HFFc6 (cell line): Measurements from ENCODE around the gene UBR4. TPM values are rescaled to one million over a fixed set of nuclear protein-coding genes. Genes with fewer than 3 reads are reported as not detected.

ENCODE experiments used
- DNase-seq: peaks from one replicate; pipeline ENCODE4 v3.0.0-alpha.2; 2018
- H3K27ac Mint-ChIP-seq: 2 replicates; pipeline ENCODE4 v1.8.0; 2020; ENCODE audit warnings: mild to moderate bottlenecking, mixed read lengths
- H3K27me3 Mint-ChIP-seq: 2 replicates; pipeline ENCODE4 v1.8.0; 2021; ENCODE audit warnings: mild to moderate bottlenecking, moderate library complexity, mixed read lengths; ENCODE audit not compliant: insufficient read depth
- H3K36me3 Mint-ChIP-seq: 2 replicates; pipeline ENCODE4 v1.8.0; 2021; ENCODE audit warnings: low read depth, mixed read lengths
- H3K4me1 Mint-ChIP-seq: 2 replicates; pipeline ENCODE4 v1.8.0; 2020; ENCODE audit warnings: low read depth, mixed read lengths
- H3K4me3 Mint-ChIP-seq: 2 replicates; pipeline ENCODE4 v1.8.0; 2020; ENCODE audit warnings: mild to moderate bottlenecking, moderate library complexity, mixed read lengths
- H3K9me3 Mint-ChIP-seq: 2 replicates; pipeline ENCODE4 v1.8.0; 2020; ENCODE audit warnings: mild to moderate bottlenecking, mixed read lengths
- total RNA-seq, 6 experiments: library from RNA; stranded (reverse); fragmentation: NEBNext Ultra II Directional; extraction: Animal tissue kit (Norgen Biotek cat#: 25700); gene quantifications; 2 replicates in 1 of 6; 3 replicates in 5 of 6; pipeline ENCODE4 v1.2.3, GENCODE V29; 2021
- TF ChIP-seq, protein P1 (sequence below): fragments of 200-600 bp; sonication (generic); IDR thresholded peaks from 2 replicates; pipeline ENCODE4 v1.5.0; 2021; ENCODE audit warnings: antibody characterized with exemption, mild to moderate bottlenecking

Gene UBR4
- total RNA-seq, 6 experiments from 2014 or later, result 74.2 to 116 (median 88.6) TPM

GRCh38 chr1:19206947-19207346, 3.1 kb downstream of the UBR4 start:
- Mint-ChIP-seq H3K9me3 (no peaks in the 10 kb centered on the region), H3K27me3 (no peaks in the 10 kb centered on the region), H3K4me1 (peaks cover 76% of the 10 kb centered on the region), H3K27ac (peak overlapping the region; percentile 69), H3K4me3 (peak overlapping the region; percentile 50), H3K36me3 (peaks cover 34% of the 10 kb centered on the region)
- TF ChIP-seq, protein P1, sequence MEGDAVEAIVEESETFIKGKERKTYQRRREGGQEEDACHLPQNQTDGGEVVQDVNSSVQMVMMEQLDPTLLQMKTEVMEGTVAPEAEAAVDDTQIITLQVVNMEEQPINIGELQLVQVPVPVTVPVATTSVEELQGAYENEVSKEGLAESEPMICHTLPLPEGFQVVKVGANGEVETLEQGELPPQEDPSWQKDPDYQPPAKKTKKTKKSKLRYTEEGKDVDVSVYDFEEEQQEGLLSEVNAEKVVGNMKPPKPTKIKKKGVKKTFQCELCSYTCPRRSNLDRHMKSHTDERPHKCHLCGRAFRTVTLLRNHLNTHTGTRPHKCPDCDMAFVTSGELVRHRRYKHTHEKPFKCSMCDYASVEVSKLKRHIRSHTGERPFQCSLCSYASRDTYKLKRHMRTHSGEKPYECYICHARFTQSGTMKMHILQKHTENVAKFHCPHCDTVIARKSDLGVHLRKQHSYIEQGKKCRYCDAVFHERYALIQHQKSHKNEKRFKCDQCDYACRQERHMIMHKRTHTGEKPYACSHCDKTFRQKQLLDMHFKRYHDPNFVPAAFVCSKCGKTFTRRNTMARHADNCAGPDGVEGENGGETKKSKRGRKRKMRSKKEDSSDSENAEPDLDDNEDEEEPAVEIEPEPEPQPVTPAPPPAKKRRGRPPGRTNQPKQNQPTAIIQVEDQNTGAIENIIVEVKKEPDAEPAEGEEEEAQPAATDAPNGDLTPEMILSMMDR, result no peak
- no peak for DNase-seq

GRCh38 chr1:19205845-19206244, 4.2 kb downstream of the UBR4 start:
- Mint-ChIP-seq H3K27me3 (no peaks in the 10 kb centered on the region), H3K27ac (peak overlapping the region; percentile 66), H3K4me1 (peaks cover 71% of the 10 kb centered on the region), H3K4me3 (no peak overlapping the region), H3K9me3 (no peaks in the 10 kb centered on the region), H3K36me3 (peaks cover 31% of the 10 kb centered on the region)
- TF ChIP-seq, protein P1, result no peak
- no peak for DNase-seq

DNA sequence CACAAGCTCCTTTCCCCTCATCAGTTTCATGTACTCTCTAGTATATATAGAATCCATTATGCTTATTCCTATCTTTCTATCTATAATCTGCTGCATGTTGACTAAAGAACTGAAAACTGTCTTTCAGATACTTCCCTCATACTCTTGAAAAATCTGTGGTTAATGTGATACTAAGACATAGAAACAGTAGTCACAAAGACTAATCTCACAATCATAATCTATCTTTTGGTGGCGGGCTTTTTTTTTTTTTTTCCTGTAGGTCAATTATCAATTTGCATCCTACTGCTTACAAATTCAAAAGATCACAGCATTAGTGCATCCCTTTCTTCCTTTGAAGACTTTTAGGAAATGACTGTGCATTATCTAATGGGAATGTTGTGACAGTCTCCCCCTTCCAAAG, 4.7 kb downstream of the UBR4 start:
- H3K27me3 Mint-ChIP-seq, result no peaks in the 10 kb centered on the region
- no peaks in the 10 kb centered on the region for H3K9me3 Mint-ChIP-seq
- peaks cover 69% of the 10 kb centered on the region for H3K4me1 Mint-ChIP-seq
- peak overlapping the region; percentile 66 for H3K27ac Mint-ChIP-seq
- TF ChIP-seq, protein P1, result no peak
- DNase-seq, result no peak
- H3K4me3 Mint-ChIP-seq, result no peak overlapping the region
- peaks cover 27% of the 10 kb centered on the region for H3K36me3 Mint-ChIP-seq

GRCh38 chr1:19204446-19205266, 5.4 kb downstream of the UBR4 start:
- Mint-ChIP-seq H3K27ac (peak overlapping the region; percentile 66), H3K9me3 (no peaks in the 10 kb centered on the region), H3K4me3 (peak overlapping the region; percentile 36), H3K27me3 (no peaks in the 10 kb centered on the region), H3K4me1 (peaks cover 69% of the 10 kb centered on the region), H3K36me3 (peaks cover 23% of the 10 kb centered on the region)
- TF ChIP-seq, protein P1, result no peak
- peak; percentile 6 for DNase-seq

GRCh38 chr1:19203440-19203839, 6.6 kb downstream of the UBR4 start:
- Mint-ChIP-seq H3K27me3 (no peaks in the 10 kb centered on the region), H3K9me3 (no peaks in the 10 kb centered on the region), H3K36me3 (peaks cover 19% of the 10 kb centered on the region), H3K4me1 (peaks cover 66% of the 10 kb centered on the region), H3K4me3 (no peak overlapping the region; the same call in 1 of the 2 replicates), H3K27ac (no peak overlapping the region; the same call in 1 of the 2 replicates)
- peak; percentile 72 for DNase-seq
- TF ChIP-seq, protein P1, result no peak
